ENCODE data around the gene MRM1.

DNA sequence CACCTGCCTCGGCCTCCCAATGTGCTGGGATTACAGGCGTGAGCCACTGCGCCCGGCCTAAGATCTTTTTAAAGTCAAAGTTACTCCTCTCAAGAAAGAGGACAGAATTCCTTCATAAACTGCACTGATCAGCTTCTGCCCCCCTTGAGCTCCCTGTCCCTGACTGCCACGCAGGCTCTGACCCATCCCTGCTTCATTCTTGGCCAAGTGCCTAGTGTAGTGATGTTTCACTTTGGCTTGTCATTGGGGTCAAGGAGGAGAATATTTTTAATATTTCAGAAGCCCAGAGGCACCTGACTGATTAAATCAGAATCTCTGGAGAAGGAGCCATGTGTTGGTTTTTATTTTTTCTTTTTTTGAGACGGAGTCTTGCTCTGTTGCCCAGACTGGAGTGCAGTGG is 9.1 kb downstream of the MRM1 start:
- no peak for TF ChIP-seq GLIS3 (CRISPR knock-in tag; IDR thresholded peaks at IDR 0.05)
- no peak for TF ChIP-seq ZFP30 (CRISPR knock-in tag; IDR thresholded peaks at IDR 0.05)
- TF ChIP-seq RARB (CRISPR knock-in tag; IDR thresholded peaks at IDR 0.05), result no peak
- TF ChIP-seq PPARA (CRISPR knock-in tag; IDR thresholded peaks at IDR 0.05; ENCODE audit: borderline replicate concordance), result no peak
